Adrenal gland (tissue), 12 donors: ENCODE results near the gene CEP112. TPM values are rescaled to one million over a fixed set of nuclear protein-coding genes. Genes with fewer than 3 reads are reported as not detected.

ENCODE experiments used
- DNase-seq, 7 donors: peaks; one replicate each; pipeline ENCODE4 v3.0.0-alpha.2; 2019 to 2020
- H3K27ac ChIP-seq, 5 donors: fragments of 200-600 bp; sonication (generic) in 4 of 5; 1 replicate in 3 of 5; 2 replicates in 2 of 5; pipeline versions ENCODE4 v1.5.1 to v1.8.0; 2016 to 2020; ENCODE audit warnings: mild to moderate bottlenecking in 1 of 5
- H3K27me3 ChIP-seq: fragments of 200-600 bp; 2 replicates; pipeline ENCODE4 v1.8.0; 2021
- H3K36me3 ChIP-seq, 2 donors: fragments of 200-600 bp; replicated peaks in 1 of 2; 1 replicate in 1 of 2; 2 replicates in 1 of 2; pipeline versions ENCODE4 v1.5.1 to v1.8.0; 2018 to 2022
- H3K4me1 ChIP-seq, 2 donors: fragments of 200-600 bp; replicated peaks in 1 of 2; 1 replicate in 1 of 2; 2 replicates in 1 of 2; pipeline versions ENCODE4 v1.5.1 to v1.8.0; 2018 to 2021
- H3K4me3 ChIP-seq, 4 donors: fragments of 200-600 bp; sonication (generic) in 3 of 4; one replicate each; pipeline ENCODE4 v1.5.1; 2016 to 2018
- H3K9me3 ChIP-seq, 3 donors: fragments of 200-600 bp; sonication (generic) in 1 of 3; replicated peaks in 1 of 3; 1 replicate in 2 of 3; 2 replicates in 1 of 3; pipeline versions ENCODE4 v1.5.1 to v1.8.0; 2016 to 2021
- CTCF ChIP-seq, 6 experiments: fragments of 450-650 bp in 4 of 6; fragments of 200-600 bp in 2 of 6; sonication (generic) in 1 of 6; IDR thresholded peaks; 1 replicate in 5 of 6; 2 replicates in 1 of 6; pipeline versions ENCODE4 v1.5.1 to v1.8.0; 2016 to 2021; ENCODE audit warnings: antibody characterized with exemption in 6 of 6, mild to moderate bottlenecking in 2 of 6, moderate library complexity in 1 of 6
- POLR2A ChIP-seq, 2 donors: fragments of 450-650 bp; IDR thresholded peaks; one replicate each; pipeline ENCODE4 v1.6.1; 2017; ENCODE audit warnings: antibody characterized with exemption in 2 of 2, mild to moderate bottlenecking in 2 of 2, moderate library complexity in 1 of 2
- WGBS, 4 donors: extraction: QIAGEN DNeasy Blood & Tissue Kit in 2 of 4; methylation state at CpG; one replicate each; pipeline versions ENCODE4 v1.1.5 to v1.1.7; 2013 to 2017; 5-methylcytosine and 5-hydroxymethylcytosine counted together
- intact Hi-C, 2 donors: fragments of 100-400 bp; cut with DNase I; formaldehyde crosslinking; loops; one replicate each; pipeline versions ENCODE4 v1.14.1 to v1.15.0; 2022 to 2023
- polyA plus RNA-seq, 3 donors: library from polyadenylated mRNA; stranded (reverse); fragments of 200-250 nt in 2 of 3; fragments of 350-450 nt in 1 of 3; fragmentation: Illumina TruSeq in 1 of 3; extraction: RNeasy Lipid Tissue Mini Kit (QIAGEN cat#74804) in 1 of 3; gene quantifications; one replicate each; pipeline ENCODE4 v1.2.3, GENCODE V29; 2013 to 2014
- total RNA-seq, 9 donors: library from RNA; depleted of rRNA in 4 of 9; stranded (reverse); fragments of >200 nt in 4 of 9; fragments of 120-200 nt in 1 of 9; fragmentation: NEBNext Ultra II Directional in 1 of 9; extraction: Animal tissue kit (Norgen Biotek cat#: 25700) in 1 of 9; gene quantifications; one replicate each; pipeline versions ENCODE4 v1.1.0 to v1.2.4, GENCODE V29; 2013 to 2023
- donor health status: healthy with polysubstance abuse.
- donor health status: Bipolar disorder and iron deficiency.
- donor health status: DM: yes; HTN: yes; CAD: no.
- donor health status: DM: no; HTN: no; CAD: no.
- donor health status: DM: no; HTN: no; CAD: no.
- donor health status: DM: yes; HTN: yes; CAD: no.

CEP112 gene
- total and polyA plus RNA-seq, 12 donors: 4.2 to 24.1 (median 9.6) TPM

GRCh38 chr17:66094727-66095126 is 97.2 kb downstream of the CEP112 start:
- 93 to 98% (median 95%) methylated on average over 4 of the region's 4 CpGs for WGBS, 4 donors
- no peak overlapping the region for H3K4me3 ChIP-seq
- DNase-seq: no peak
- intact Hi-C loops: no loop called here
- H3K27me3 ChIP-seq: no peaks in the 10 kb centered on the region
- no peak for TF ChIP-seq CTCF (IDR thresholded peaks at IDR 0.05)
- no peak for TF ChIP-seq POLR2A (IDR thresholded peaks at IDR 0.05)
- peaks cover 0 to 7% (median under 1%) of the 10 kb centered on the region in 3 donors for H3K9me3 ChIP-seq
- no peaks in the 10 kb centered on the region for H3K36me3 ChIP-seq
- no peaks in the 10 kb centered on the region for H3K4me1 ChIP-seq
- no peak overlapping the region for H3K27ac ChIP-seq

GRCh38 chr17:66091445-66092080 is 100.4 kb downstream of the CEP112 start:
- Histone ChIP-seq H3K4me3 (no peak overlapping the region), H3K4me1 (no peaks in the 10 kb centered on the region), H3K9me3 (peaks cover 0 to 13% (median 6%) of the 10 kb centered on the region in 3 donors), H3K27me3 (no peaks in the 10 kb centered on the region), H3K36me3 (no peaks in the 10 kb centered on the region), H3K27ac (no peak overlapping the region)
- intact Hi-C loops: no loop called here
- no peak for DNase-seq
- TF ChIP-seq POLR2A (IDR thresholded peaks at IDR 0.05): no peak
- TF ChIP-seq CTCF (IDR thresholded peaks at IDR 0.05): no peak
- 93 to 97% (median 96%) methylated on average over 3 of the region's 3 CpGs for WGBS, 4 donors

- 95 to 97% (median 96%) methylated on average over 1 of the region's 1 CpG for WGBS, 4 donors
- peaks cover 0 to 13% (median 6%) of the 10 kb centered on the region in 3 donors for H3K9me3 ChIP-seq
- H3K27ac ChIP-seq: no peak overlapping the region
- H3K4me3 ChIP-seq: no peak overlapping the region
- H3K4me1 ChIP-seq: no peaks in the 10 kb centered on the region
- intact Hi-C loops: no loop called here
- H3K27me3 ChIP-seq: no peaks in the 10 kb centered on the region
- DNase-seq: no peak
- TF ChIP-seq CTCF (IDR thresholded peaks at IDR 0.05) (no peak), POLR2A (IDR thresholded peaks at IDR 0.05) (no peak)
- no peaks in the 10 kb centered on the region for H3K36me3 ChIP-seq
Observed at GRCh38 chr17:66089764-66090163, 102.2 kb downstream of the CEP112 start.

GRCh38 chr17:66088173-66088572 is 103.8 kb downstream of the CEP112 start:
- H3K27me3 ChIP-seq: no peaks in the 10 kb centered on the region
- intact Hi-C loops: no loop called here
- H3K36me3 ChIP-seq: no peaks in the 10 kb centered on the region
- peak in 1 of 7 donors; percentile 2 for DNase-seq
- H3K27ac ChIP-seq: no peak overlapping the region
- no peak for TF ChIP-seq CTCF (IDR thresholded peaks at IDR 0.05)
- TF ChIP-seq POLR2A (IDR thresholded peaks at IDR 0.05): no peak
- H3K4me3 ChIP-seq: no peak overlapping the region
- no peaks in the 10 kb centered on the region for H3K4me1 ChIP-seq
- WGBS, 4 donors: 53 to 90% (median 88%) methylated on average over 2 to 4 of the region's 4 CpGs
- H3K9me3 ChIP-seq: peaks cover 0 to 13% (median 6%) of the 10 kb centered on the region in 3 donors
